Stimulated activated CD8-positive, alpha-beta memory T cell treated with anti-CD3 and anti-CD28 coated beads, Interleukin-4, amount 100 ng/mL, for 1 hour (primary cell): ENCODE data around the gene MOCS3.

Experiments used
- DNase-seq, 2 donors: peaks; one replicate each; pipeline ENCODE4 v3.0.0-alpha.2; 2020; ENCODE audit warnings: low read depth in 2 of 2, low spot score in 1 of 2

MOCS3 gene

DNA sequence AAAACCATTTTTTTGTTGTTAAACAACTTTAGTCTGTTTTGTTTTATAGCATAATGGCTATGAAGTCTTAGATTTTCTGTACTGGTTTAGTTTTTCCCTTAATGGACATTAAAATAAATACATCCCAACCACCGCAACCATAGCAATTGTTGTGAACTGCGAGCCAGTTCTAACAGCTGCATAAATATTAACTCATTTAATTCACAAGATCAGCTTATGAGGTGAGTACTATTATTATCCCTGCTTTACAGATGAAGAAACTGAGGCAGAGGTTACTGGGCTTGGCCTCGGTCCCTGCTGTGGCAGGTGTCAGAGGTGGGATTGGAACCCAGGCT, 23.1 kb downstream of the MOCS3 start:
- no peak for DNase-seq

DNA sequence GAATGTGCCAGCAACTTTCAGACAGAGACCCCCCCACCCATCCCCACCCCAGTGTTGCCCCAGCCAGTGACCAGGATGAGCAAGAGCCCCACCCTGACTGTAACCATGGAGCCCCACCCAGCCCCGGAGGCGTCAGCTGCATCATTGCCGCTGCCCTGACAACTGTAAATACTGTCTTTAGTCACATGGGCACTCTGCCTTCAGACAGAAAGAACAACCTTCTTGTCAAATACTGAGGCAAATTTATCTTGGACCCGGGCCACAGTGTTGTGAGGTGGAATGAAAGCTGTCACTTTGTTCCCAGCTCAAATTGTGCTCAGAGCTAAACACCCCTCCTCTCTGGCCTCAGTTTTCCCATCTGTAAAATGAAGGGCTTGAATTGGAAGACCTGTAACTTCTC, 23.7 kb downstream of the MOCS3 start:
- no peak for DNase-seq

DNA sequence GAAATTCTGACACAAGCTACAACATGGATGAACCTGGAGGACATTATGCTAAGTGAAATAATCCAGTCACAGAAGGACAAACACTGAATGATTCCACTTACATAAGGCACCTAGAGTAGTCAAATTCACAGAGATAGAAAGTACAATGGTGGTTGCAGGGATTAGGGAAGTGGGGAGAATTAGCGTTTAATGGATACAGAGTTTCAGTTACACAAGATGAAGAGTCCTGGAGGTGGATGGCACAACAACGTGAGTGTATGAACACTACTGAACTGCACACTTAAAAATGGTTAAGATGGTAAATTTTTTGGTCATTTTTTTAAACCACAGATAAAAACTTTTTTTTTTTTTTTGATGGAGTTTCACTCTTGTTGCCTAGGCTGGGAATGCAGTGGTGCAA, 24.7 kb downstream of the MOCS3 start:
- no peak for DNase-seq

DNA sequence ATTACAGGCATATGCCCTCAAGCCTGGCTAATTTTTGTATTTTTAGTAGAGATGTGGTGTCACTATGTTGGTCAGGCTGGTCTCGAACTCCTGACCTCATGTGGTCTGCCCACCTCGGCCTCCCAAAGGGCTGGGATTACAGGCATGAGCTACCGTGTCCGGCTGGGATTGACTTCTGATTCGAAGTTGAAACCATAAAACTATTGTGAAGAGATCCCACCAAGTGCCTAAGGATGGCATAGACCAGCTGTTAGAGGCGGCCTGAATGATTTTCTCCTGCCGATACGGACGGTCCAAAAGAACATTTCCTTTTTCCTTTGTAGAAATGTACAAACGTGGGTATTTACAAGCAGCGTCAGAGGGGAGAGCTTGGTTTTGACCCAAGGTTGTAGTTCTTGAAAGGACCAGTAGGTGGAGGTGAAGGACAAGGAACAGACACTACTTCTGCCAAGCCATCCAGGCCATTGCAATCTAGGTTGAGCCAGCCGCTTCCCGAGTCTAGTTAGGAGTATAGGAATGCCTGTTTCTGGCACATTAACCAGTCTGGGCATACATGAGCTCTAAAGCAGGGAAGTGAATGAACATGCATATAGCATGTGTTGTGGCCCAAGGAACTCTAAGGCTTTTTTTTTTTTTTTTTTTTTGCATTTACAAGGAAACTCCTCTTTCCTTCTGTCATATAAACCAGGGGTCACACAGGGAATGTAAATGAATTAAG, 29.0 kb downstream of the MOCS3 start:
- DNase-seq: peak; percentile 17 to 25

DNA sequence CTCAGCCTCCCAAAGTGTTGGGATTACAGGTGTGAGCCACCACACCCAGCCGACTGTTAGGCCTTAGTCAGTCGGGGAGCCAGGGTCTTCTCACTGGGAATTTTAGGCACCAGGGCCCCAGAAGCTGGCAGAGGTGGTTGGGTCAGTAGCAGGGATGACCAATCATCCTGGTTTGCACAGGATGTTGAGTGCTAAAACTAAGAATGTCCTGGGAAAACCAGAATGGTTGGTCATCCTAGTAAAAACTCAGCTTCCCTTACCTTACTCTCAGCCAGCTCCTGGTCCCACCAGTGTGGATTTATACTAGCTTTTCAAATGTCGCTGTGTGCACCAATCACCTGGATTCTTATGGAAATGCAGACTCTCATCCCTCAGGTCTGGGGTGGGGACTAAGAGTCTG, 32.5 kb downstream of the MOCS3 start:
- no peak for DNase-seq

DNA sequence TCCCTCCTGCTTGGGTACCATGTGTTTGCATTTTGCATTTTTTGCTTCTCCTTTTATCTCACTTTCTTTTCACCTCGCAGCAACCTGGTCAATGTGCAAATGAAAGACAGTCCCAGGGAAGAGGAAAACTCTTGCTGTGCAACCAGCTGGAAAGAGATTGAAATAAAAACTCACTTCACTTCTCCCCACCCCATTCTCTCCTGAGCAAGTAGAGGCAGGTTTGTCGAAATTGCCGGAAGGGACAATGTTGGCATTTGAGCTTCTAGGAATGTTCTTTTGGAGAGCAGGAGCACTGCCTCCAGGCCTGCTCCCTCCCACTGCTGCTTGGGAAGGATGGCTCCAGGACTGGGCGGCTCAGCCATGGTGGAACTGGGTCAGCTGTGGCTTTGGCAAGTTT, 33.7 kb downstream of the MOCS3 start:
- no peak for DNase-seq

DNA sequence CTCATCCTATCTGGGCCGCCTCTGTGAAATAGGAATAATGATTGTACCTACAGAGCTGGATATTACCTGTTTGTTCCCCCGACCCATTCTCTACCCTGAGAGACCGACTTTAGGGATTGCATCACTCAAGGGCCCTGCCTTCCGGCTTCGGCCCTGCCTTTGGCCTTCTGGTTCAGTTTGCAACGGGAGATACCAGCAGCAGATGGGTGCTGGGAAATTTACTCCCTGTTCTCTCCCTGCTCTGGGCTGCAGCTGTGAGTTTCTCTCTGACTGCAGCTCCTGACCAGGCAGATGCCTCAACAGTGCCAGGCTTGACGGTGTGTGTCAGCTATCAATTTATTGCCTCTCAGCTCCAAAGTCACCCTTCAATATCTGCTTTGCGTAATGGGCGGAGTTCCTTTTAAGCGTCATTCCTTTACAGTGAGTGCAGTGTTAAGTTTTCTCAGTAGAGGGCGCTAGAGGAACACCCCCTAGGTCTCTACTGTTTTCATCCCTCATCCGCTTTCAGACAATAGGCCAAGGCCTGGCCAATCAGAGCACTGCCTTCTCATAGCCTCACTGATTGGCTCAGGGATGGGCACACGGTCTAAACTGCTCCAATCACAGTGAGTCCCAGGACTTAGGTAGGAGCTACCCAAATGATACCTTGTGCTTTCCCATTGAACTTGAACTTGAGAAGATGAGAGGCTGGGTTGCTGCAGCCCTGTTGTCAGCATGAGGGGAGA, 34.3 kb downstream of the MOCS3 start:
- DNase-seq: no peak

DNA sequence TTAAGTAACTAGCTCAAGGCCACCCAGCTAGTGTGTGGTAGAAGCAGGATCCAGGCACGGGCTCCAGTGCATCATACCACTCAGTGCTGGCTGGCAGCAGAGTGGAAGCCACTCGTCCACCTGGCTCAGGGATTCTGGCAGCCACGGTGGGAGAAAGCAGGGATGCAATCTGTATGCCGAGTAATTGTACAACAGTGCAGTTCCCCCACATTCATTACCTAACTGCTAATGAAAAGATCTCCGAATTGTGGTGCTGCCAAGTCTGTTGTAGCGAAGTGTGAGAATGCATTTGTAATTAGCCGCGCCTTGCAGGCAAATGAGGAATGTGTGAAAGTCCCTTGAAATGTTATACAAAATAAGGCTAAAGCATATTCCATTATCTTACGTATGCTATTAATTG, 35.3 kb downstream of the MOCS3 start:
- no peak for DNase-seq

DNA sequence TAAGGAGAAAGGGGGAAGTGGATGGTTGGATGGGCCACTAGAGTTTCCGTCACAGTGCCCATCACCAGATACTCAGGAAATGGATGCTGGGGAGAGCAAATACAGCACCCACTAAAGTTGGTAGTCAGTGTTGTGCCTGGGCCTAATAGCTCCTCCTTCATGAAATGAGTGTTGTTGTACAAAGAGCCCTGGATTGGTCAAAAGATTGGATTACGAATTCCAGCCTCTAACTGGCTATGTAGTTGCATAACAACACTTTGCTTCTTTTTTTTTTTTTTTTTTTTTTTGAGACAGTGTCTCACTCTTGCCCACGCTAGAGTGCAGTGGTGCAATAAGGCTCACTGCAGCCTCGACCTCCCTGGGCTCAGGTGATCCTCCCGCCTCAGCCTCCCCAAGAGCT, 36.9 kb downstream of the MOCS3 start:
- no peak for DNase-seq

DNA sequence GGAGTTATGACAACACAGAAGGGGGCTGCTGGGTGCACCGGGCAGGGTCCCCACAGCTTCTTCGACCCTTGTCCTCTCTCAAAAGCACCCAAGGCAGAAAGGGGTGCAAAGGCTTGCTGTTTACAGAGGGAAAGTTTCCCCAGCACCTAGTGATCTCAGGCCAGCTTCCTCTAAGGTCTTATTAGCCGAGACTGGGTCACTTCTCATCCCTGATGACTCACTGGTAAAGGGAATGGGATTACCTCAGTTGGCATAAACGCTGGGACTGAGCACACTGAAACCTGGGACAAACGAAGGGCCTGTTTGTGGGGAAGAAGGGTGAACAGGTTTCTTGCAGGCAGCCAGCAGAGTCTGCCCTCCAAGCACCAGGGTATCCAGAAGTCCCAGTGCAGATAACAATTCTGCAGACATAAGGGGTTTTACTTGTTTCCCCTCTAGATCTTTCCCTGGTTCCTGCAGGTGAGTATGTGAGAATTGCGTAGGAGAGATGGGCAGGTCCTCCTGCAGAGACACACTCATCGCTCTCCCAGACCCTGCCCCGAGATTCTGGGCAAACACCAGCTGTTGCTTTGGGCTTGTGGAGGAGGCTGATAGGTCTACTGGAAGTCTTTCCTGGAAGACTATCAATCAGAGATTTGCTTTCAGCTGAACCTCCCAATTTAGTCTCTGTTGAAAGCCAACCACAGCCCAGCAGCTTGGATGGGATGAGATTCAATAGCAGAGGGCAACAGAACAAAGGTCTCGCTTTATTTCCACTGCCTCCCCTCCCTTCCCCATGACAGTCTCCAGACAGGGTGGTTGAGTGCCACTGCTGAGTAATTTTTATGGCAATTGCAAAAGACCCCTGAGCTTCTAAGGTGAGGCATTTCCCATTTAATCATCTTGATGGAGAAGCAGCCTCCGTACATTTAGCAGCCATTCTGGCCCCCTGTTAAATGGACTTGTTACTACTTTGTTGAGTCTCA, 38.6 kb downstream of the MOCS3 start:
- DNase-seq: no peak

DNA sequence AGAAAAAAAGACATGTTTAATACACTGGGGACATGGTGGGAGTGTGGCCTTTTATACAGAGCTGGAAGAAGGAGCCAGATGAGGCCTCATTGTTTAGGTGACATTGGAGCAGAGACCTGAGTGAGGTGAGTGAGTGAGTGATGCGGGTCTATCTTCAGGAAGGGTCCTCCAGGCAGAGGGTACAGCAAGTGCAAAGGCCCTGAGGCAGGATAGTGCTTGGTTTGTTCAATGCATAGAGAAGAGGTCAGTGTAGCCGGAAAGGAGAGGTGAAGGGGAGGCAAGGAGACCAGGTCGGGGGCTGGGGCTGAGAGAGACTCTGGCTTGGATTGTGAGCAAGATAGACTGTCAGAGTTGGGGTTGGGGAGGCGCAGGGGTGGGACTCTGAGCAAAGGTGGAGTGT, 40.7 kb downstream of the MOCS3 start:
- DNase-seq: no peak

DNA sequence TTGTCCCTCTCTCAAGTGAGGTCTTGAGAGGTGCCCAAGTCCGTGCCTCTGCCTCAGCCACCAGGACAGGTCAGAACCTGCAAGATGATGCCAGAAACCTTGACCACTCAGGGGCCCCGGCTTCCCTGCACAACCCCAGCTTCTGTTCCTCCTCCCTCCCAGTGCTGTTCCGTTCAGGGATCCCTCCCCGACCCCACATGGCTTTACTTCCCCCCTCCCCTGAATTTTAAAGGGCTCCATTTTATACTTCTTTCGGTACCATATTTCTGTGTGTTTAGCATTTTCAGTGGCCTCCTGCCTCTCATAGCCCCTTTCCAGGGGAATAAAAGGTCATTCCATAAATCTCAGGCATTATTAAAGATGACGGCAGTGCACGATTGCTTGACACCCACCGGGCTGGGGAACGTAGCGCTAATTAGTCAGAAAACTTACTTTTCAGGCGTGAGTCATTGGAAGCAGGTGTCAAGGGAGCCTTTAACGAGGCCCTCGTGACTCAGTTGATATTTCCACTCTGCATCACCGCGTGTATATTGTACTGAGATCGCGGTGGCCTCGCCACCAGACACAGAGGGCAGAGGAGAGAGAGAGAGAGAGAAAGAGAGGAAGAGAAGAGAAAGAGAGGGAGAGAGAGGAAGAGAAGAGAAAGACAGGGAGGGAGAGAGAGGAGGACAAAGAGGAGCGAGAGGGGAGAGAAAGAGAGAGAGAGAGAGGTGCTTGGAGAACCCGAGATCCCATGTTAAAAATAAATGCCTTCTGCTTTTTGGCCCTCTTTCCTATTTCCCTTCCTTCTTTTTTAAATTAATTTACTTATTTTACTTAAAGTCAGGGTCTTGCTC, 43.0 kb downstream of the MOCS3 start:
- no peak for DNase-seq

DNA sequence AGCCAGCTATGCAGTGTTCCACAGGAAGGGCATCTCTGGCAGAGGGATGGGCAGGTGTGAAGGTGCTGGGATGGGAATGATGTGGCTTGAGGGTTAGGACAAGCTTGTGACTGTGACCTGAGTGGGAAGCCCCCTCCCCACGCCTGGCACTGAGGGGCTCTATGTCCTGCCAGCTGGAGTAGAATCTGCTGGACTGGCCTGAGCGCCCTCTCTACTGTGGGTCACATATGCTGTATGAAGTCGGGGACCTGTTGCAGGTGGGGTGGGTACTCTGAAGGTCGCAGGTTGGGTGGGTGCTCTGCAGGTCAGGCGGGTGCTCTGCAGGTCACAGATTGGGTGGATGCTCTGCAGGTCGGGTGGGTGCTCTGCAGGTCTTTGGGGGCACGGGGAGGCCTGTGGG, 44.0 kb downstream of the MOCS3 start:
- DNase-seq: no peak

DNA sequence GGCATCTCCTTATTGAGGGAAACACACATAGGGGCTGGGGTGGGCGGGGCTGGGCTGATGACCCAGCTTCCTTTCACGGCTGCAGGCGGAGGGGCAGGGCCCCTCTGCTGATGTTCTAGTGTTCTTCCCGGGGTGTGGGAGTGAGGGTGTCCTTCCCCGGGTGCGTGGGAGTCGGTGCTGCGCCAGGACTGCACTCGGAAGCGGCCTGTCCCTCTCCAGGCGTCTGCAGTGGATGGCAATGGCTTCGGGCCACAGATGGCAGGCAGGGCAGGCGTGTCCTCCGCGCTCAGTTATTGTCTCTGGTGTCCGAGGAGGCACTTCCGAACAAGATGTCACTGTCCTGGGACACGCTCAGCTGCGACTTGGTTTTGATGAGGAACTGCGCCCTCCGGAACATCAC, 45.1 kb downstream of the MOCS3 start:
- DNase-seq: no peak

DNA sequence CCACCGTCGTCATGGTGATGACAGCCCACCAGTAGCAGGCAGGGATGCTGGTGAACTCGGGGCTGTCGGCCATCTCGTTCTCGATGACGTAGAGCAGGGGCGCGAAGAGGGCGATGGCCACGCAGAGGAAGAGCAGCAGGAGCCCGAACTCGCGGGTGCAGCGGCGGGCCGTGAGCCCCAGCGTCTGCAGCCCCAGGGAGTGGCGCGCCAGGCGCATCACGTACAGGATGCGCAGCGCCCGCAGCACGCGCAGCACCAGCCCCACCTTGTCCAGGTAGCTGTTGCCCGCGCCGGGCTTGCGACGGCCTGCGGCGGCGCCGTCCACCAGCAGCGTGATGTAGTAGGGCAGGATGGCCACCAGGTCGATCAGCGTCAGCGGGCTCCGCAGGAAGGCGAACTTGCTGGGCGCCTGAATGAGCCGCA, 45.7 kb downstream of the MOCS3 start:
- no peak for DNase-seq

DNA sequence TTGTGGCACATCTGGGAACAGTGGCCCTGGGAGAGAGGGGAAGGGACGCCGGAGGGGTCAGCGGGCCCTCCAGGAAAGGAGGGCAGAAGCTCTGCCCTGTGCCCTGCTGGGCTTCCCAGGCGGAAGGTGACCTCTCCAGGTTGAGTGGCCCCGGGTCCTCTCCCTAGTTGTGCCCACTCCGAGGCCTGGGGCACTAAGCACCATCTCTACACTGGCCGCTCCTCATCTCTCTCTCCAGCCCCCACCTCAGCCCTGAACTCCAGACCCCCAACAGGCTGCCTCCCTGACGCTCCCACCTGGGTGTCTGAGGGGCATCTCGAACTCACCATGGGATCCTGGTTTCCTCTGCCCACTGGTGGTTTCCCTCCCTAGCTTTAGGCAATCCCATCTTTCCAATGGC, 46.2 kb downstream of the MOCS3 start:
- DNase-seq: no peak

DNA sequence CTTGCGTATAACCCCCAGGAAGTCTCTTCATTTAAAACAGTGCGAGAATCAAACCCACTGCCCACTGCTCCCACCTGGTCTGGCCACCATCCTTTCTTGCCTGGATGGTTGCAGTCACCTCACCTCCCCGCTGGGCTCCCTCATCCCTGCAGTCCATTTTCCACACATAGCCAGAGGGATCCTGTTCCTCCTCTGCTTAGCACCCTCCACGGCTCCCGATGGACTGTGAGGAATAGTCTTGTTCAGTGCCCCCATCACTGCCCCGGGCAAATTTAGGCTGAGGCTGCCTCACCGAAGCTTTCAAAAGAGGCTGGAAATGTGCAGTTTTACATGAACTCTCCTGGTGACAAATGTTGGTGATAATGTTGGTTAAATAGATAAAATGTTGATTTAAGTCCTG, 46.6 kb downstream of the MOCS3 start:
- DNase-seq: no peak

DNA sequence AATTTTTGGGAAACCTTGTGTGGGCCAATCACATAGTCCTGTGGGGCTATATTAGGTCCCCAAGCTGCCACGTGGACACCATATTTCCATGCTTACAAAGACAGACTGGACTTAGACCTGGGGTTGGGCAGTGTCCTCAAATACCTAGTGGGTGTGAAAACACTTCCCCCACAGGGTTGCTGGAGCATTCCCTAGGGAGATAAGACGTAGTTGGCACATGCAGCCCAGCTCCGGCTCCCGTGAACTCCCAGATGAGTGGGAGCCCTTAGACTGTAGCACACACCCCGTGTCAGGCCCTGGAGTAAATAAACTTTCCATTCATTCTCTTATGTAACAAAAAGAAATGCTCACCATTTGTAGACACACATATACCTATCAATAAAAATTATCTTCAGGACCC, 50.1 kb downstream of the MOCS3 start:
- no peak for DNase-seq

DNA sequence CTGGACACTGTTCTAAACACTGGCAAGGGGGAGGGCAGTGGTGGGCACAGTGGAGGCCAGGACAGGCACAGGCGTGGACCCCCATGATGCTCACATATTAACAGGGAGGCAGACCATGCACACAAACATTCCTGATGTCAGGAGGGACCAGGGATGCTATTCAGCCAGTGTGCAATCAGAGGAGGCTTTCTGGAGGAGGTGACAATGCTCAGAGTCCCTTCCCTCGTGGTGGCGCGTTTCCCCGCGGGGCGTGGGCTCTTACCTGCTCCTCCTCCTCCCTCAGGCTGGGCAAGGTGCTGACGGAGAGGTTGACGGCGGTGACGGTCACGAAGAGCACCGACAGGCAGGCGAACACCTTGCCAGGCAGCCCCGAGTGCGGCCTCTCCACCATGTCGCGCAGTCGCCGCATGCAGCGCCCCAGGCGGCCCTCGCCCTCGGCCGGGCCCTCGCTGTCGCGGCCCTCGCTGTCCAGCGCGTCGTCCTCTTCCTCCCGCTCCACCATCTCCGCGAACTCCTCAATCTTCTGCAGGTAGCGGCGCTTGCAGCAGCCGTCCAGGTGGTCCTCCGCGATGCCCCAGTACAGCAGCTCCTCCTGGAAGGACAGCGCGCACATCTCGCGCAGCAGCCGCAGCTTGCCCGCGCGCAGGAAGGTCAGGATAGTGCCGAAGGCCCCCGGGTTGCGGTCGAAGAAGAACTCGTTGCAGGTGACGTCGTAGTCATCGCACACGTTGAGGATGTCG, 50.9 kb downstream of the MOCS3 start:
- DNase-seq: no peak

DNA sequence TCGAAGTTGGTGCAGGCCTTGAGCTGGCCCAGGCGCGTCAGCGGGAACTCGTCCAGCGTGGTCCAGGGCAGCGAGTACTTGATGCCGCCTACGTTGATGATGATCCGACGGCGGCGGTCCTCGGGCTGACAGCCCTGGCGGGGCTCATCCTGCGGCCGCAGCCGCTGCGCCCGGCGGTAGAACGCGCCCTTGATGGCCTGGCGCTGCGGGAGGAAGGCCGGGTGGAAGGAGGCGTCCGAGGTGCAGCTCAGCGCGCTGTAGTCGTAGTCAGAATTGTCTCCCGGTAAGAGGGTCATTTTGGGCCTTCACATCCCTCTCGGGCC, 51.4 kb downstream of the MOCS3 start:
- no peak for DNase-seq

DNA sequence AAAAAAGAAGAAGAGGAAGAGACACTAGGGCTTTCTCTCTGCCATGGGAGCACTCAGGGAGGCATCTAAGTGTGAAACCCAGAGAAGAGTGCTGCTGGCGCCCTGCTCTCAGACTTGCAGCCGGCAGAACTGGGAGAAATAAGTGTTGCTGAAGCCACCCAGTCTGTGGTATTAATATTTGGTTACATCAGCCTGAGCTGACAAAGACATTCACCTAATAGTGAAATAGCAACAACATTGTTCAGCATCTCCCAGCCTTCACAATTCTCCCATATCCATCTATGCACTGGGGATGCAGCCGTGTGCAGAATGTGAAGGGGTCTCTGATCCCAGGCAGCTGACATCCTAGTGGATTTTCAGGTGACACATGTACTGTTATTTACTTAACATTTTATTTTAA, 52.3 kb downstream of the MOCS3 start:
- no peak for DNase-seq
